HEK293 (cell line): ENCODE measurements around the gene CYP39A1.

Source experiments
- CTCF ChIA-PET: fragments of 350-600 bp; formaldehyde crosslinking; extraction: SDS; loops from one replicate; lab custom pipeline; 2021; ENCODE audit warnings: antibody characterized with exemption; lab: Yijun Ruan, JAX
- POLR2A ChIA-PET: fragments of 300-600 bp; formaldehyde crosslinking; extraction: SDS; loops from one replicate; lab custom pipeline; 2020; ENCODE audit warnings: antibody characterized with exemption, inconsistent platforms; lab: Yijun Ruan, JAX
- H3K27ac ChIP-seq: fragments of 200-500 bp; sonication (Bioruptor generic); 2 replicates; pipeline ENCODE4 v1.5.1; 2014; ENCODE audit warnings: low read depth, low read length, control low read depth, inconsistent platforms; ENCODE audit errors: extremely low read depth
- H3K36me3 ChIP-seq, 2 experiments: fragments of 200-500 bp in 1 of 2; sonication (Bioruptor generic) in 1 of 2; 1 replicate in 1 of 2; 2 replicates in 1 of 2; pipeline ENCODE4 v1.5.1; 2014 to 2017; ENCODE audit warnings: inconsistent platforms in 2 of 2, low read length in 2 of 2; ENCODE audit not compliant: control insufficient read depth in 2 of 2, insufficient read depth in 1 of 2
- H3K4me1 ChIP-seq: fragments of 200-500 bp; sonication (Bioruptor generic); 2 replicates; pipeline ENCODE4 v1.5.1; 2014; ENCODE audit warnings: mild to moderate bottlenecking, low read length, inconsistent platforms; ENCODE audit not compliant: control insufficient read depth, insufficient read depth
- H3K4me3 ChIP-seq: 2 replicates; pipeline ENCODE4 v1.5.1; 2011; ENCODE audit warnings: low read depth, mild to moderate bottlenecking, control low read depth, low read length, moderate library complexity
- H3K9me3 ChIP-seq: fragments of 200-500 bp; sonication (Bioruptor generic); 2 replicates; pipeline ENCODE4 v1.5.1; 2014; ENCODE audit warnings: low read depth, low read length, inconsistent platforms; ENCODE audit not compliant: control insufficient read depth, insufficient read depth
- BCL11A ChIP-seq: fragments of 450-650 bp; formaldehyde crosslinking; IDR thresholded peaks from 2 replicates; pipeline ENCODE4 v1.5.1; 2016; ENCODE audit warnings: low read depth, missing biosample characterization, missing genetic modification characterization
- CTCF ChIP-seq: fragments of 450-650 bp; formaldehyde crosslinking; IDR thresholded peaks from 2 replicates; pipeline ENCODE4 v1.5.1; 2016; ENCODE audit warnings: missing biosample characterization, missing genetic modification characterization
- FEZF1 ChIP-seq: fragments of 450-650 bp; formaldehyde crosslinking; IDR thresholded peaks from 2 replicates; pipeline ENCODE4 v1.5.1; 2016; ENCODE audit warnings: missing biosample characterization, missing genetic modification characterization
- PRDM1 ChIP-seq: fragments of 450-650 bp; formaldehyde crosslinking; IDR thresholded peaks from 2 replicates; pipeline ENCODE4; 2016; ENCODE audit warnings: missing biosample characterization, missing genetic modification characterization
- REST ChIP-seq: fragments of 450-650 bp; formaldehyde crosslinking; IDR thresholded peaks from 2 replicates; pipeline ENCODE4 v1.5.1; 2016; ENCODE audit warnings: missing biosample characterization, missing genetic modification characterization
- SCRT2 ChIP-seq: fragments of 450-650 bp; formaldehyde crosslinking; IDR thresholded peaks from 2 replicates; pipeline ENCODE4 v1.5.1; 2016; ENCODE audit warnings: missing biosample characterization, missing genetic modification characterization
- ZEB2 ChIP-seq: fragments of 450-650 bp; formaldehyde crosslinking; IDR thresholded peaks from 2 replicates; pipeline ENCODE4 v1.5.1; 2016; ENCODE audit warnings: missing biosample characterization, missing genetic modification characterization
- ZFHX2 ChIP-seq: fragments of 450-650 bp; formaldehyde crosslinking; conservative IDR thresholded peaks from 2 replicates; pipeline ENCODE4 v1.5.1; 2016; ENCODE audit warnings: missing biosample characterization, missing genetic modification characterization
- ZFP69B ChIP-seq: fragments of 450-650 bp; formaldehyde crosslinking; IDR thresholded peaks from 2 replicates; pipeline ENCODE4 v1.5.1; 2016; ENCODE audit warnings: missing biosample characterization, missing genetic modification characterization
- ZNF138 ChIP-seq: fragments of 450-650 bp; formaldehyde crosslinking; IDR thresholded peaks from 2 replicates; pipeline ENCODE4 v1.5.1; 2016; ENCODE audit warnings: missing biosample characterization, missing genetic modification characterization, borderline replicate concordance
- ZNF140 ChIP-seq: fragments of 450-650 bp; formaldehyde crosslinking; IDR thresholded peaks from 2 replicates; pipeline ENCODE4 v1.5.1; 2016; ENCODE audit warnings: missing biosample characterization, missing genetic modification characterization
- ZNF202 ChIP-seq: fragments of 450-650 bp; formaldehyde crosslinking; IDR thresholded peaks from 2 replicates; pipeline ENCODE4 v1.5.1; 2016; ENCODE audit warnings: missing biosample characterization, missing genetic modification characterization, borderline replicate concordance
- ZNF248 ChIP-seq: fragments of 450-650 bp; formaldehyde crosslinking; IDR thresholded peaks from 2 replicates; pipeline ENCODE4 v1.5.1; 2017; ENCODE audit warnings: missing biosample characterization, missing genetic modification characterization
- ZNF26 ChIP-seq: fragments of 450-650 bp; formaldehyde crosslinking; IDR thresholded peaks from 2 replicates; pipeline ENCODE4 v1.5.1; 2016; ENCODE audit warnings: missing biosample characterization, missing genetic modification characterization
- ZNF302 ChIP-seq: fragments of 450-650 bp; formaldehyde crosslinking; IDR thresholded peaks from 2 replicates; pipeline ENCODE4 v1.5.1; 2016; ENCODE audit warnings: missing biosample characterization, missing genetic modification characterization, low read depth
- ZNF473 ChIP-seq: fragments of 450-650 bp; formaldehyde crosslinking; IDR thresholded peaks from 2 replicates; pipeline ENCODE4 v1.5.1; 2017; ENCODE audit warnings: missing biosample characterization, missing genetic modification characterization
- ZNF488 ChIP-seq: fragments of 450-650 bp; formaldehyde crosslinking; IDR thresholded peaks from 2 replicates; pipeline ENCODE4 v1.5.1; 2016; ENCODE audit warnings: missing biosample characterization, missing genetic modification characterization
- ZNF513 ChIP-seq: fragments of 450-650 bp; IDR thresholded peaks from 2 replicates; pipeline ENCODE4 v1.5.1; 2018; ENCODE audit warnings: missing biosample characterization, missing genetic modification characterization
- ZNF529 ChIP-seq: fragments of 450-650 bp; formaldehyde crosslinking; IDR thresholded peaks from 2 replicates; pipeline ENCODE4 v1.5.1; 2017; ENCODE audit warnings: missing genetic modification characterization, missing biosample characterization; ENCODE audit not compliant: insufficient replicate concordance
- ZNF580 ChIP-seq: fragments of 450-650 bp; formaldehyde crosslinking; IDR thresholded peaks from 2 replicates; pipeline ENCODE4 v1.5.1; 2016; ENCODE audit warnings: missing biosample characterization, missing genetic modification characterization
- ZNF600 ChIP-seq: fragments of 450-650 bp; formaldehyde crosslinking; IDR thresholded peaks from 2 replicates; pipeline ENCODE4 v1.5.1; 2016; ENCODE audit warnings: missing biosample characterization, missing genetic modification characterization
- ZNF624 ChIP-seq: fragments of 450-650 bp; formaldehyde crosslinking; IDR thresholded peaks from 2 replicates; pipeline ENCODE4 v1.5.1; 2017; ENCODE audit warnings: missing biosample characterization, missing genetic modification characterization
- ZNF843 ChIP-seq: fragments of 450-650 bp; formaldehyde crosslinking; IDR thresholded peaks from 2 replicates; pipeline ENCODE4 v1.5.1; 2016; ENCODE audit warnings: missing biosample characterization, missing genetic modification characterization
- ZSCAN5A ChIP-seq: fragments of 450-650 bp; formaldehyde crosslinking; IDR thresholded peaks from 2 replicates; pipeline ENCODE4 v1.5.1; 2016; ENCODE audit warnings: missing biosample characterization, missing genetic modification characterization
- ZXDB ChIP-seq: fragments of 450-650 bp; formaldehyde crosslinking; IDR thresholded peaks from 2 replicates; pipeline ENCODE4 v1.5.1; 2016; ENCODE audit warnings: missing biosample characterization, missing genetic modification characterization

The CYP39A1 gene

GRCh38 chr6:46652603-46653438 lies at the start of gene CYP39A1, which contains the start of gene SLC25A27:
Gene CYP39A1 (minus strand): TSS chr6:46652818. CDS start chr6:46652582, 236 bp downstream.
Gene SLC25A27 (plus strand): TSS chr6:46652975. CDS start chr6:46653193, 218 bp downstream.
- H3K4me3 ChIP-seq, result peak within 1 kb of the TSS; percentile 78
- ChIA-PET CTCF (interaction anchor here (0.6 to 0.8 kb wide), 3 partner anchors 12 to 237 kb away, joined by 3 read pairs; no protein-coding TSS in a partner anchor), POLR2A (interaction anchor here (0.8 to 1.2 kb wide), 3 partner anchors 9 to 562 kb away, joined by 3 read pairs; partner anchors contain the start of gene ENPP5)
- peak within 1 kb of the TSS; percentile 62; the same call in 1 of the 2 replicates for H3K27ac ChIP-seq
- peaks cover 5 to 12% of the 10 kb centered on the region in 2 experiments; a peak in 2 of 3 replicates for H3K36me3 ChIP-seq
- no peaks in the 10 kb centered on the region for H3K9me3 ChIP-seq
- peaks cover 17% of the 10 kb centered on the region; the same call in 1 of the 2 replicates for H3K4me1 ChIP-seq
- no peak for TF ChIP-seq ZNF302 (tag by site-specific recombination)
- TF ChIP-seq ZNF843 (tag by site-specific recombination), result no peak
- TF ChIP-seq ZNF488 (tag by site-specific recombination), result no peak
- TF ChIP-seq ZNF473 (tag by site-specific recombination), result no peak
- TF ChIP-seq ZNF138 (tag by site-specific recombination), result no peak
- TF ChIP-seq REST (tag by site-specific recombination), result 0 out of 2 replicates have a peak, but pooled peaks have one; percentile 17
- TF ChIP-seq ZNF202, result no peak
- TF ChIP-seq ZSCAN5A, result 0 out of 2 replicates have a peak, but pooled peaks have one; percentile 51
- no peak for TF ChIP-seq SCRT2 (tag by site-specific recombination)
- peak; percentile 35; the same call in 1 of the 2 replicates for TF ChIP-seq CTCF
- peak; percentile 11; the same call in 1 of the 2 replicates for TF ChIP-seq ZNF513 (tag by site-specific recombination)
- TF ChIP-seq ZNF600, result peak; percentile 72
- peak; percentile 32; the same call in 1 of the 2 replicates for TF ChIP-seq ZXDB
- no peak for TF ChIP-seq ZNF140 (tag by site-specific recombination)
- no peak for TF ChIP-seq ZNF26 (tag by site-specific recombination)
- no peak for TF ChIP-seq ZNF248
- TF ChIP-seq FEZF1 (tag by site-specific recombination), result no peak
- TF ChIP-seq ZNF624, result no peak
- TF ChIP-seq ZEB2, result peak; percentile 52; the same call in 1 of the 2 replicates
- no peak for TF ChIP-seq ZFP69B (tag by site-specific recombination)
- no peak for TF ChIP-seq ZNF529 (tag by site-specific recombination)
- peak; percentile 94 for TF ChIP-seq ZFHX2 (tag by site-specific recombination)
- TF ChIP-seq PRDM1, result no peak
- no peak for TF ChIP-seq BCL11A
- TF ChIP-seq ZNF580 (tag by site-specific recombination), result no peak
